HG03354 (cell line): ENCODE results near the gene RABGAP1L.
"Not testable (repeated sequence)": the region's sequence is repeated elsewhere in the genome, so short reads cannot be mapped to it uniquely, and the experiment has no call there.

Experiments
- ATAC-seq: cut with Tn5 transposase; IDR thresholded peaks from one replicate; pipeline ENCODE4 v1.9.1; 2021; ENCODE audit warnings: mild to moderate bottlenecking; ENCODE audit not compliant: unreplicated experiment, poor library complexity, severe bottlenecking

The RABGAP1L gene

DNA sequence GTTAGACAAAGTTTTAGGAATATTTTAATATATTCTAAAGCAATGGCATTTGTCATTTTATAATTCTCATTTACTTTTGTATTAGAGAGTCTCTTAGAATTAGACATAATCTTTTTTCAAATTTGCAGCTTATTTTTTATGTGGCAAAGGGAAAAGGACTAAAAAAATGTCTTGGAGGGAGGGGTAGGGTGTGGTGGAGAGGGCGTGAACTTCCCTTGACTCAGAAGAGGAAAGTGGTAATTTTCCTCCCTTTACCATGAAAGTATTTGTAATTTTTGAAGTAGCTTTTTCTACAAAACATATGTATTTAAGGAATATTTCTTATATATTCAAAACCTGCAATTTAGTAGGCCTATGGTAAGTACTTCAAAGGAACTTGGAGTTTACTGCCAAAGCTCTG lies 6.9 kb upstream of the RABGAP1L start:
- ATAC-seq, result no peak

DNA sequence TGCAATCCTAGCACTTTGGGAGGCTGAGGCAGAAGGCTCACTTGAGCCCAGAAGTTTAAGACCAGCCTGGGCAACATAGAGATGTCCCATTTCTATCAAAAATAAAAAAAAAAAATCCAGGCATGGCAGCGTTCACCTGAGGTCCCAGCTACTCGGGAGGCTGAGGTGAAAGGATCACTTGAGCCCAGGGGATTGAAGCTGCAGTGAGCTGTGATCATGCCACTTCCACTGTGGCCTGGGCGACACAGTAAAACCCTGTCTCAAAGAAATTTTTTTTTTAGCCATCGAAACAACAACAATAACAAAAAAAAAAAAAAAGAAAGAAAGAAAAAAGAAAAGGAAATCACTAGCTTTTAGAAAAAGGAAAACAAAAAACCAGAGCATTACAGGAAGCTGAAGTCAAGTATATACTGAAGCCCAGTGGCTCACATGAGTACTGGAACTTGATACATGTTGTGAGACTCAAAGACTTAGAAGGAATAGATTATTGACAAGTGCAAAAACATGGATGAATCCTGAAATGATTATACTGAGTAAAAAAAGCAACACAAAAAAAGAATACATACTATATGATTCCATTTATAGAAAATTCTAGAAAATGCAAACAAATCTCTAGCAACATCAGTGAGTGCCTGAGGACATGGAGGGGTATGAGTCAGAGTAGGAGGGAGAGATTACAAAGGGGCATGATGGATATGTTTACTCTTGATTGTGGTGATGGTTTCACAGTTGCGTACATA lies 6.1 kb upstream of the RABGAP1L start:
- peak; percentile 36 for ATAC-seq

DNA sequence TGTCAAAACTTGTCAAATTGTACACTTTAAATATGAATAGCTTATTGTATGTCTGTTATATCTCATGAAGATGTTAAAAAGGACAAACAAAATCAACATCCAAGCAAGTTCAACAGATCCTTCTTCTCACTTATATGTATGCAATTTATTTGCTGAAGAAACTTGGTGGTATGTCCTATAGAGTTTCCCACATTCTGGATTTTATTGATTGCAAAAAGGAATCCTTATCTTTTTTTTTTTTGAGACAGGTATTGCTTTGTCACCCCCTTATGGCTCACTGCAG lies 5.6 kb upstream of the RABGAP1L start:
- no peak for ATAC-seq

DNA sequence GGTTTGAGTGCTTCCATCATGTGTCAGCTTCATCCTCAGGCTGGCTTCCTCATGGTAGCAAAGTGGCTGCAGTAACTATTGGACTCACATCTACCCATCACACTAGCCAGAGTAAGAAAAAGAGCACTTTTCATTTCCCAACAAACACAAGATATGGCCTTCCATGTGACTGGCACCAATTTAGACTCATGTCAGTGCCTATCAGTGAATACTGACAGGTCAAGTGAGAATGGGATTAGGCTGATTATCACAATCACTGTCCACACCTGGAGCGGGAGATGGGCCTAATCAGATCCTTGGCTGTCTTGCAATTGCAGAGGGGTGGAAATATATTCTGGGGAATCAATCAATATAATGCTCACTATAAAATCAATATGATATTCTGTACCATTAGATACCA lies 2.9 kb upstream of the RABGAP1L start:
- ATAC-seq, result no peak

DNA sequence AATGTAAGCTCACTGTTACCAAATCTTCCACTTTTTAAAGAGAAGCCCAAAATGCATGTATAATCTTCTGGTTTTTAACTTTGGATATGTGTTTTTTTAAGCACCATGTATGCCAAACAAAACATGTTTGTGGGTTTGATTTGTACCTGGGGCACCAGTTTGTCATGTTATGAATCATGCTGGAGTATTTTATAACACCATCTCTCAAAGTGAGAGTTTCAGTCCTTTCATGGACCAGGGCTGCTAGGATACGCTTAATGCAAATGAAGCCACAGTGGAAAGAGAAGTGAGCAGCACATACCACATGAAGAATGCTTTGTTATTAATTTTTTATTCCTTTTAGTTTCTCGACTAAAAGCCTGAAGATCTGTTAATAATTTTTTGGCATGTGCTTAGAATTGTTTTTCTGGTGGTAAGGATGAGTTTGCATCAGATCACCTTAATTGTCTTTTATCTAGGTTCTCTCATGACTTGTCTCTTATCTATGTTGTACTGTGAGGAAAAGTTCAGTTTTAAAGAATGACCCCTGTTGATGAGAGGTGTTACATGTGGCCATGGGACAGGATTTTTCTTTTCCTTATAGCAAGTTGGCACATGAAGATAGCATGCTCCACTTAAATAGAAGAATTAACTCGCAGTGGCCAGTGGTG lies 2.0 kb upstream of the RABGAP1L start:
- peak; percentile 59 for ATAC-seq

DNA sequence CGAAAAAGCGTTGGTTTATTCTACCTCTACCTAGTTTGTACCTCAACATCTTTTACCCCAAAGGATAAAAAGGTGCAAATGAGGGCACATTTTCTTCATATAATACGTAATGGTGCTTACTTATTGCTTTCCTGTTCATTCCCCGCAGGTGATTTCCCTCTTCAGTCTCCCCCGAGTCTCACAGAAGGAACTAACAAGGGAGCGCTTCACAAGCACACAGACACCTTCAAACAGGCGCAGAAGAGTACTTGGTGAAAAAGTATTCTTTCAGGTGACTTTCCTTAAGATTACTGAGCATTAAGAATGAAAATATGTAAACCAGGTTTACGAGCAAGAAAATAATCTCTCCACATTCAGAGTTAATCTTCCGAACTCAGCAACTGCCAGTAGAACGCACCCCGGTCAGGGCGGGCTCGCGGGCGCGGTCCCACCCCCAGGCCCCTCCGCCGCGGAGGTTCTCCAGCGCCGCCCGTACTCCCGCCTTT lies 511 bp upstream of the RABGAP1L start:
- no peak for ATAC-seq

DNA sequence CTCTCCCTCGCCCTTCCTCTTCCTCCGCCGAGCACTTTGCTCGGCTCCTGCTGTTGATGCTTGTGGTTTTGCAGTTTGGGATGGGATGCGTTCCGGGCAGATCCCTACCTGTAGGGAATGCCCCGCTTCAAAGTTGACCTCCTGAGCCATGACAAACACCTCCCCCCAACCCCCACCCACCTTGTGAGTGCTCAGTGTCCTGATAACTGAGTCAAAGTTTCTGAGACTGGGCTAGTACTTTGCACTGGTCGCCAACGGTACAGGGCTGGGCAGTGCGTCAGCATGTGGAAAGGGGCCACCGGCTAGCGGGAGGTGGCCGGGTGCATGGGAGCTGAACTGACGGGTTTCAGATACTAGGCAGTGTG lies 771 bp downstream of the RABGAP1L start:
- peak; percentile 6 for ATAC-seq

DNA sequence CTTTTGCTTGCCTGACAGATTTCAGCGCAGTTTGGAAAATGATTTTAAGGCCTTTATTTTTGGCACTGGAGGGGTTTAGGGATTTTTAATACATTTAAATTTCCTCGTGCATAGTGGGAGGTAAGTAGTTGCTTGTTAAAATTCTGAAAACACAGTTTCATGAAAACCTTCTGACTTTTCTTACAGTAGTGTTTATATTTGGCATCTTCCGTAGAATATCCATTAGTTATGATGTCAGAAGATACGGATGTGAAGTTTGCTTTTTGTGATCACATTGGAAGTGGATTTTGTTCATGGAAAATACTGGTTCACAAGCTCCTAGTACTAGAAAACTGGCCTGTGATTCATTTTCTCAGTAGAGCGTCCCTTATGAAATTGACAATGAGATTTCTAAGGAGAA lies 1.3 kb downstream of the RABGAP1L start:
- ATAC-seq, result no peak

DNA sequence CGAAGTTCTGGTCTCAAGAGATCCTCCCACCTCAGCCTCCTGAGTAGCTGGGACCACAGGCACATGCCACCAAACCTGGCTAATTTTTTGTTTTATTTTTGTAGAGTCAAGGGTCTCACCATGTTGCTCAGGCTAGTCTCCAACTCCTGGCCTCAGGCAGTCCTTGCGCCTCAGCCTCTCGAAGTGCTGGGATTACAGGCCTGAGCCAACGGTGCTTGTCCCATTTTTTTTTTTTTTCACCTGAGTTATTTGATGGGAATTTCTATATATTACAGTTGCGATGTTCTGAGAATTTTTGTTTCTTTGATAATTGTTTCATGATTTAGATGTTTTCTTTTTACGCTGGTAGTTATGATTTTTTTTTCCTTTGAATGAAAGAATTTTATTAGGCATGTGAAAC lies 2.5 kb downstream of the RABGAP1L start:
- no peak for ATAC-seq

DNA sequence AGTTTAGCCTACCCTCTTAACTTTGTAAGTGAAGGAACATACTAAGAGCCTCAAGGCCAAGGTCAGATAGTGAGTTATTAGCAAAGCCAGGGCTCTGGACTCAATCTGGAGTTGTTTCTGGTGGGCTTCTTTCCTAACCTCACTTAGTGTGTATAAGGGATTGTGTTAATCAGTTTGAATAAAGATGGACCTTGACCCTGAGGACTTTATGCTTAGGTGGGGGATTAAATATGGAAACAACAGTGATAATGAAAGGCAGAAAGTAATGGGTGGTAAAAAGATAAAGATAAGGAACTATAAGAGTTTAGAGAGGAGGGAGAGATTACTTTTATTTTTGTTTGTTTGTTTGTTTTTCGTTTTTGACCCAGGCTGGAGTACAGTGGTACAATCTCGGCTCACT lies 5.5 kb downstream of the RABGAP1L start:
- no peak for ATAC-seq

DNA sequence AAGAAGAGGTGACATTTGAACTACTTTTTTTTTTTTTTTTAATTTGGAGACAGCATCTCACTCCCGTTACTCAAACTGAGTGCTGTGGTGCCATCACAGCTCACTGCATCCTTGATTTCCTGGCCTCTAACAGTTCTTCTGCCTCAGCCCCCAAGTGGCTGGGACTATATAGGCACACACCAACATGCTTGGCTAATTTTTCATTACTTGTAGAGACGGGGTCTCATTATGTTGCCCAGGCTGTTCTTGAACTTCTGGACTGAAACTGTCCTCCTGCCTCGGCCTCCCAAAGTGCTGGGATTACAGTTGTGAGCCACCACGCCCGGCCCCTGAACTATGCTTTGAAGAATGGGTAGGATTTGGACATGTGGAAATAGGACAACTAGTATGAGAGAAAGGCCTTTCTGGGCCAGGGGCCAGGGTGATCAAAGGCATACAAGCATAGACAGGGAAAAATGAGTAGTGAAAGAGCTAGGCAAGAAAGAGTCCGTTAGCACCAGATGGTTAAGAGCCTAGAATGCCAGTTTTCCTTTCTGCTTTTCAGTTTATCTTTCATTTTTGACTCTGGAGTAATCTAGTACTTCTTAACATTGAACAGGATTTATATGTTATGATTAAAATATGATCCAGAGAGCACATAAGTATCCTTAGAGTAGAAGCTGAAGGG lies 6.3 kb downstream of the RABGAP1L start:
- ATAC-seq, result peak; percentile 50

DNA sequence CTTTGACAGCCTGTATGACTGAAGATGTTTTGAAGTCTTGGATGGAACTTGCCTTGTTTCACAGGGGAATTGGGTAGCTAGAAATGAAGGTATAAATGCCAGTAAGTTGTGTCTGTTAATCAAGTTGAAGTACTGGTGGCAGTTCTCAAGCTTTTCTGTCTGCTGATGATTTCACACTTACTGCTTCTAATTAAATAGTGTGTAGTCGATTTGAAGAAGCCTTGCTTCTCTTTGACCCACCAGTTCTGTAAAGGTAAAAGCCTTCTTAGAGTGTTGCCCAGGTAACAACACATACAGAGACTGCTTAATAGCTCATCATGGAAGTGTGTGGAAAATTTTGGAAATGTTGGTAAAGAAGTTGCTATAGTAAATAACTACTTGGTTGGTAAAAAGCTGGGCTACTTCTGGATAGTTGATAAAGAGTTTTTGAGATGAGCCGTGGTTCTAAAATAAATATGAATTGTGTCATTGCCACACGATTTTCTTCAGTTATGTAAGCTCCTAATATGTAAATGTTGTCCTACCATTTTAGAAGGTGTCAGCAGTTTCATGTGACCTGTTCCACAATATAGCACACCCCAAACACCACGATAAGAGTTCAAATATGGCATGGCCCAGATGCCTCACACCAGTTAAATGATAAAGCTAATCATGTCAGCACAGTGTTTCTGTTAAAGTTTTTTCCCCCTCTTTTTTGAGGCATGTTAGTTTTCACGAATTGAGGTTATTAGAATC lies 7.4 kb downstream of the RABGAP1L start:
- ATAC-seq, result no peak

DNA sequence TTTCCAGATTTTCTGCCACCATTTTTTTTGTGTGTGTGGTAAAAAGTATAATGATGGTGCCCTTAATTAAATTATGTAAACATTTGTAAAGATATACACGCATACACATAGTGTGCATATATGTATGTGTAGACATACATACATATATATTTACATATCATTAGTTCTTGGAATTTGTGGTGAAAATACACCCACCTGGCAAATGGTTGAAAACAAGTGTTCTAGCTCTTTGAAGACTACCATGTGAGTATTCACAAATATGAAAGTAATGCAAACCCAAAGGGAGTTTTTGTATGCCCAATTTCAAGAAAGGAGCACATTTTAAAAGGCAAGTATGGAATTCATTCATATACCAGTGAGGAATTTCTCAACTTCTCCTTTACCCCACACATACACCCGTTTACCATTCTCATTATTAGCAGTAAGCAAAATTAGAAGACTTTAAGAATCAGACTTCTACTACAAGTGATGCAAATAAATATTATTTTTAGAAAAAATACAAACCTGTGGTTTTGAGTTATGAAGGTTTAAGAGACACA lies 8.0 kb downstream of the RABGAP1L start:
- ATAC-seq, result no peak

DNA sequence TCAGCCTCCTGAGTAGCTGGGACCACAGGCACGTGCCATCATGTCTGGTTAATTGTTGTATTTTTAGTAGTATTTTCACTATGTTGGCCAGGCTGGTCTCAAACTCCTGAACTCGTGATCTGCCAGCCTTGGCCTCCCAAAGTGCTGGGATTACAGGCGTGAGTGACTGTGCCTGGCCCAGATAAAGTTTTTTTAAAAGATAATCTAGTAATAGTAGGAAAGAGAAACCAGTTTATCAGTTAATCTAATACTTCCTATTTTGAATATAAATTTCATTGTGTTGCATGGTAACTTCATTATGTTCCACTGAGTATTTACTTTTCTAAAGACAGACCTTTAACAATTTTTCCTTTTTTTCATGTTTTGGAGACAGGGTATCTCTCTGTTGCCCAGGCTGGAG lies 10.0 kb downstream of the RABGAP1L start:
- no peak for ATAC-seq

DNA sequence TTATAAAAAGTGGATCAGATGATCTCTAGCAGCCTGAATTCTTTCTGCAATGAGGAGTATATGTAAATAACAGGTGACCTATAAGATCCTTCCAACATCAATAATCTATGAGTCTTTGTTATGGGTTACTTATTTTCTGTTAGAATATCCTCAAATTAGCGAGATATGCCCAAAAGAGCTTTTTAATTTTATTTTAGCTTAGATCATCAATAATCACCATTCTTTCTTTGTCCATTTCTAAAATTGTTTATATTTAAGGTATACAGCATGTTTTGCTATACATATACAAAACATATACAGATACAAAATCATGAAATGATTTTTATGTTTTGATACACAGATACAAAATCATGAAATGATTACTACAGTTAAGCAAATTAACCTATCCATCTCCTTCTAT lies 11.8 kb downstream of the RABGAP1L start:
- no peak for ATAC-seq

DNA sequence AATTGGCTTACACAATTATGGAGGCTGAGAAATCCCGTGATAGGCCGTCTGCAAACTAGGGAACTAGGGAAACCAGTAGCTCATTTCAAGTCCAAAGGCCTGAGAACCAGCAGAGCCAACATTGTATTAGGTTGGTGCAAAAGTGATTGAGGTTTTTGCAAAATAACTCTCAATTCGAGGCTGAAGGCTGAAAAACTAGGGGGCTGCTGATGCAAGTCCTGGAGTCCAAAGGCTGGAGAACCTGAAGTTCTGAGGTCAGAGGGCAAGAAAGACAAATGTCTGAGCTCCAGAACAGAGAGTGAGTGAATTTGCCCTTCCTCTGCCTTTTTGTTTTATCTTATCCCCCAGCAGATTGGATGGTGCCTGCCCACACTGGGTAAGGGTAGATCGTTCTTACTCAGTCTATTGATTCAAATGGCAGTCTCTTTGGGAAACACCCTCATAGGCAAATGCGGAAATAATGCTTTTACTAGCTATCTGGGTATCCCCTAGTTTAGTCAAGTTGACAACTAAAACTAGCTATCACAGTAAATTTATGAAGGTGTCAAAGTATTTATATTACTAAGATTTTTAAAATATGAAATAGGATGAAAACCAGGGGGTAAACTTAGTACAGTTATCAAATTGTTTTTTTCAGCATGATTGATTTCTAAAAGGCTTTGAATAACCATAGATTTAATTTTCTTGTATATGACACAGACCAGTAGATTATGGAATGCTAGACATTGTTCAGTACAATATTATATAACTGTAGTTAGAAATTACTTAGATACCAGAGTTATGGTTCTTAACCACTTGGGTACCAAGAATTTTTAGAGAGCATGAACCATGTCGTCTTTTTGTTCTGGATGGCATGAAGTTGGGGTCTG lies 15.4 kb downstream of the RABGAP1L start:
- peak; percentile 77 for ATAC-seq

DNA sequence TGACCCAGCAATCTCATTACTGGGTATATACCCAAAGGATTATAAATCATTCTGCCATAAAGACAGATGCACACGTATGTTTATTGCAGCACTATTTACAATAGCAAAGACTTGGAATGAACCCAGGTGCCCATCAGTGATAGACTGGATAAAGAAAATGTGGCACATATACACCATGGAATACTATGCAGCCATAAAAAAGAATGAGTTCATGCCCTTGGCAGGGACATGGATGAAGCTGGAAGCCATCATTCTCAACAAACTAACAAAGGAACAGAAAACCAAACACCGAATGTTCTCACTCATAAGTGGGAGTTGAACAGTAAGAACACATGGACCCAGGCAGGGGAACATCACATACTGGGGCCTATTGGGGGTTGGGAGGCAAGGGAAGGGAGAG lies 19.1 kb downstream of the RABGAP1L start:
- ATAC-seq, result not testable (repeated sequence)

DNA sequence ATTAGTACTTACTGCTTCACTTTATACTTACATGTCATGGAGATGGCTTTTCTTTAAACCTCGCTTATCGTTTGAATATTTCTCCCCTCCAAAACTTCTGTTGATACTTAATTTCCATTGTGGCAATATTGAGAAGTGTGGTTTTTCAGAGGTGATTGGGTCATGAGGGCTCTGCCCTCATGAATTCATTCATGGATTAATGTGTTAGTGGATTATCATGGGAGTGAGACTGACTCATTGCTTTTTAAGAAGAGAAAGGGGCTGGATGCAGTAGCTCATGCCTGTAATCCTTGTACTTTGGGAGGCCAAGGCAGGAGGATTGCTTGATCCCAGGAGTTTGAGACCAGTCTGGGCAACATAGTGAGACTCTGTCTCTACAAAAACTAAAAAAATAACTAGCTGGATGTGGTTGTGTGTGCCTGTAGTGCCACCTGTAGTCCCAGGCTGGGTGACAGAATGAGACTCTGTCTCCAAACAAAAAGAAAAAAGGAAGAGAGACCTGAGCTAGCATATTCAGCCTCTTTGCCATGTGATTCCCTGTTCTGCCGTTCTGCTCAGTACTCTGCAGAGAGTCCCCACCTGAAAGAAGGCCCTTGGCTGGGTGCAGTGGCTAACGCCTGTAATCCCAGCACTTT lies 30.2 kb downstream of the RABGAP1L start:
- ATAC-seq, result no peak

DNA sequence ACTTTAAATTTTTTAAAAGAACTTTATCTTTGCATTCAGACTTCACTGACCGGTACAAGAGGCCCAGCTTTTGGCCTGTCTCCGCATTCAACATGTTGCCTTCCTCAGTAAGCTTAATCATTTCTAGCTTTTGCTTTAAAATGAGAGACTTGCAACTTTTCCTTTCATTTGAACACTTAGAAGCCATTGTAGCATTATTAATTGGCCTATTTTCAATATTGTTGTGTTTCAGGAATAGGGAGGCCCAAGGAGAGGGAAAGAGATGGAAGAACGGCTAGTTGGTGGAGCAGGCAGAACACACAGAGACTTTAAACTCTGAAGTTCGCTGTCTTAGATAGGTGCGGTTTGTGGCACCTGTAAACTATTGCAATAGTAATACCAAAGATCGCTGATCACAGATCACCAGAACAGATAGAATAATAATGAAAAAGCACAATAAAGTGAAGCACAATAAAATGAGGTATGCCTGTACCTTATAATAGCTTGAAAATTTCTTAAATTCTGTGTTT lies 31.4 kb downstream of the RABGAP1L start:
- no peak for ATAC-seq
